ENCODE measurements around the gene FAT3.

The FAT3 gene

GRCh38 chr11:92272651-92273050 is 48.0 kb downstream of the FAT3 start:
- Mint-ChIP-seq H3K4me1 (no peaks in the 10 kb centered on the region), H3K4me3 (no peak overlapping the region), H3K27ac (ENCODE audit: low read depth) (no peak overlapping the region)

More at GRCh38 chr11:92272651-92273050, 48.0 kb downstream of the FAT3 start:
- DNase-seq (ENCODE audit: low spot score in 2 of 2) (no peak), ATAC-seq (replicated peaks; ENCODE audit: extremely low read depth, poor library complexity, severe bottlenecking) (no peak)
- Mint-ChIP-seq H3K27me3 (no peaks in the 10 kb centered on the region), H3K36me3 (ENCODE audit: insufficient read depth) (no peaks in the 10 kb centered on the region), H3K9me3 (peaks cover 15% of the 10 kb centered on the region)
